HG02610 (cell line): ENCODE measurements around the gene ANKRD55.
"Not testable (repeated sequence)": the region's sequence is repeated elsewhere in the genome, so short reads cannot be mapped to it uniquely, and the experiment has no call there.

Experiments used
- ATAC-seq: cut with Tn5 transposase; IDR thresholded peaks from one replicate; pipeline ENCODE4 v1.9.1; 2021; ENCODE audit warnings: mild to moderate bottlenecking, moderate library complexity; ENCODE audit not compliant: unreplicated experiment

ANKRD55 gene

GRCh38 chr5:56233230-56233629 is at the start of gene ANKRD55:
ANKRD55 (minus strand) TSS chr5:56233330; CDS start chr5:56232913, 417 bp downstream.
- no peak for ATAC-seq

GRCh38 chr5:56282216-56282615 is 49.1 kb upstream of the ANKRD55 start:
- ATAC-seq: no peak

GRCh38 chr5:56281489-56282165 is 48.5 kb upstream of the ANKRD55 start:
- ATAC-seq: no peak

- no peak for ATAC-seq
Measured at GRCh38 chr5:56279979-56280378, 46.8 kb upstream of the ANKRD55 start.

- ATAC-seq: no peak
Measured at GRCh38 chr5:56279291-56279690, 46.2 kb upstream of the ANKRD55 start.

GRCh38 chr5:56278335-56278753 is 45.2 kb upstream of the ANKRD55 start:
- ATAC-seq: no peak

GRCh38 chr5:56277573-56277972 is 44.4 kb upstream of the ANKRD55 start:
- ATAC-seq: no peak

- no peak for ATAC-seq
Measured at GRCh38 chr5:56273376-56273955, 40.3 kb upstream of the ANKRD55 start.

- no peak for ATAC-seq
Measured at GRCh38 chr5:56272765-56273164, 39.6 kb upstream of the ANKRD55 start.

GRCh38 chr5:56270568-56271392 is 37.6 kb upstream of the ANKRD55 start:
- peak; percentile 93 for ATAC-seq

- no peak for ATAC-seq
Measured at GRCh38 chr5:56270058-56270457, 36.9 kb upstream of the ANKRD55 start.

- ATAC-seq: peak; percentile 58
Measured at GRCh38 chr5:56269216-56269927, 36.2 kb upstream of the ANKRD55 start.

- ATAC-seq: not testable (repeated sequence)
Measured at GRCh38 chr5:56268707-56269106, 35.6 kb upstream of the ANKRD55 start.

GRCh38 chr5:56267856-56268255 is 34.7 kb upstream of the ANKRD55 start:
- no peak for ATAC-seq

GRCh38 chr5:56264417-56265025 is 31.4 kb upstream of the ANKRD55 start:
- no peak for ATAC-seq

GRCh38 chr5:56262279-56262678 is 29.1 kb upstream of the ANKRD55 start:
- no peak for ATAC-seq

GRCh38 chr5:56259002-56259511 is 25.9 kb upstream of the ANKRD55 start:
- ATAC-seq: peak; percentile 95

- not testable (repeated sequence) for ATAC-seq
Measured at GRCh38 chr5:56257763-56258529, 24.8 kb upstream of the ANKRD55 start.

- ATAC-seq: no peak
Measured at GRCh38 chr5:56257010-56257409, 23.9 kb upstream of the ANKRD55 start.

GRCh38 chr5:56255502-56255901 is 22.4 kb upstream of the ANKRD55 start:
- ATAC-seq: no peak
